Activated naive CD8-positive, alpha-beta T cell treated with anti-CD3 and anti-CD28 coated beads, Interleukin-2, amount 50 U/mL, for 16 hours (primary cell): Measurements from ENCODE around the gene CCDC186.

Experiments used
- DNase-seq: peaks from one replicate; pipeline ENCODE4 v3.0.0-alpha.2; 2020; ENCODE audit warnings: low read depth, low spot score

CCDC186 gene

GRCh38 chr10:114173921-114174694 lies at the start of gene CCDC186:
Gene CCDC186, minus strand, starts transcription at chr10:114174203. Its CDS starts 10,935 bp downstream, at chr10:114163268.
- DNase-seq: peak; percentile 97

DNA sequence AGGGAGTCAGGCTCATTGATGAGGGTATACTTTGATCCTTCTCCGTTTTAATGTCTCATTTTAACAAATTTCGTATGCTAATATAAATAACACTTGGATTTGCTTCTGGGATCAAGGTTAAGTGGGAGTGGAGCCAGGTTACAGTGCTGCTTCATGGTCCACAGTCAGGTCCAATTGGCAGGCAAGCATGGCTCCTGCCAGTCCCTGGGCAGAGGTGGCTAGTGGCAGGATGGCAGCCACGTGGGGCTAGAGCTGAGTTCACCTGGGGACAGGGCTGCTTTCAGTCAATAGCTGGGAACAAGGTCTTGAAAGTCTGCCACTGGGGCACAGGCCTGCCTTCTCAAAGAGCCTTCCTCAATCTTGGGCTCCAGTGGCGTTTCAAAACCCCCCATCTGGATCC lies 49.1 kb upstream of the CCDC186 start:
- no peak for DNase-seq

DNA sequence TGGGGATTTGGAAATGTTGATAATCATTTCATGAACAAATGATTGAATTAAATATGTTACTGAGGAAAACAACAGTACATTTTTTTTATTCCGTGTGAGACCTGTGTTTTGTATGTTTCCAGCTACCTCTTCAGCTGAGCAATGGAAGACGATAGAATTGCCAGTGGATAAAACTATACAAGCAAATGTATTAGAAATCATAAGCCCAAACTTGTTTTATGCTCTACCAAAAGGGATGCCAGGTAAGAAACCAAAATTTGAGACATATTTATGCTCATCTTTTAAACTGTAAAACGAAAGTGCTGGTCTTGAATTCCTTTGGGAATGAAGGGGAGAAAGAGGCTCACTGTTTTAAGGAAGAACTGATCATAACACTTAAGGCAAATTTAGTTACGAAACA lies 47.2 kb upstream of the CCDC186 start:
- DNase-seq: no peak

GRCh38 chr10:114220281-114220680 lies 46.3 kb upstream of the CCDC186 start:
- no peak for DNase-seq

GRCh38 chr10:114215033-114215432 lies 41.0 kb upstream of the CCDC186 start:
- DNase-seq: no peak

DNA sequence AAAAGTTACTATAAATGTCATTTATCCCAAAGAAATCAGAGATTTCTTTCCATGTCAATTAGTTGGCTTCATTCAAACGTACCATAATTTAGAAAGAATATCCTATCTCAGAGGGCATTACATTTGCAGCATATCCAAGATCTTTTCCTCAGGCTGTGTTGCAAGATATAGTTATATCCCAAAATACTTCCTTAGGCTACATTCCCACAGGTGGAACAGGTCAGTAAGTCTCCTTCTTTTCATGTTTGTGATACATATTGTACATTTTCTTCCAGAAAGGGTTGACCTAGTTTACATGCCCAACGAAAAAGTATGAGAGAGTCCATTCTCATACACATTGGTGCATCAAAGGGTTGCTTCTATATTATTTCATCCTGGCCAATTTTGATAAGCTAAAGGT lies 38.1 kb upstream of the CCDC186 start:
- DNase-seq: no peak

DNA sequence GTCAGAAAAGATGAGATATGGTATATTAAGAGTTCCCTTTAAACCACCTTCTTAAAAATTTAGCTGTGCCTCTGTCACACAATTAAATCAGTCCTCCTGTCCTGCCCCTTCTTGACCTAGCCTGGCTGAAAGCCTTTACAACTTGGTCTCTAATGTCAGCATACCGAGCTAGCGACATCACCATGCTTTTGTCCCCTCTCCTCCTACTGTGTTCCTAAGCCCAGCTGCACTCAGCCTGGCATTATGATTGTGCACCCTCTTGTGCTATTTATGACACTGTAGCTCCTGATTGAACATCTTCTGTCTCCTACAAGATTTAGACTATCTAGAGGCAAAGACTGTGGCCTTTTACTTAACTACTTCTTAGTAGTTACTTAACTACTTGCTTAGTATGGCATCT lies 34.3 kb upstream of the CCDC186 start:
- DNase-seq: no peak

DNA sequence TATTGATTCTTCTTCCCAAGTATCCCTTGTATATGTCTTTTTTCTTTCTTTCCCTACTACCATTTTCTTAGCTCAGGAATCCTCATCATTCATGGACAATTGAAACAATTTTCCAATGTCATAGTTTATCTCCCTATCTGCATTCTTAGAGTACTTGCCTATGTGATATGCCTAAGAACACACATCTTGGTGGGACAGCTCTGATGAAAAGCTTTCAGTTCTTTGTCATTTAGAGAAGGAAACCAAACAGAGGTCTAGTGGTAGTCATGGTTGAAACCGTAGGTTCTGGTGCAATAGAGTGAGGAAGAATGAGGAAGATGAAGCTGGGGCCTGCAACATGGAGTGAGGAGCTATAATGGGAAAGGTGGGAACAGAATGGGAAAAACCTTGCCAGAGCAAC lies 33.3 kb upstream of the CCDC186 start:
- DNase-seq: no peak

- DNase-seq: no peak
These were observed 32.9 kb upstream of the CCDC186 start for GRCh38 chr10:114206902-114207301.

- no peak for DNase-seq
These were observed 28.8 kb upstream of the CCDC186 start for GRCh38 chr10:114202812-114203211.

DNA sequence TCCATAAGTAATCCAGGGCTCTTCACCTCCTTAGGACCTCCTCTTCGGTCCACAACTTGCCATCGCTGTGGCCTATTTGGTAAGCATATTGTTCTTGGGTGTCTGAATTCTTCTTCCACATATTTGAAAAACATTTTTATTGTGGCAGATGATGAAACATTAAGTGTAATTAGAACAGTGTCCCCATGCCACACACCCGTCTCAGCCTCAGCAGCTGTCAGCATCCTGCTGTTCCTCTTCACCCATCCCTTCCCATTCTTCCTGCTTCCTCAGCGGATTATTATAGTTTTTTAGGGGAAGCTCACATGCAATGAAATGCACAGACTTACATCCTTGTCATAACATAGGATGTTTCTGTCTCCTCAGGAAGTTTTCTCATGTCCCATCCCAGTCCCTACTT lies 25.2 kb upstream of the CCDC186 start:
- DNase-seq: no peak

- DNase-seq: no peak
These were observed 21.1 kb upstream of the CCDC186 start for GRCh38 chr10:114195079-114195478.

DNA sequence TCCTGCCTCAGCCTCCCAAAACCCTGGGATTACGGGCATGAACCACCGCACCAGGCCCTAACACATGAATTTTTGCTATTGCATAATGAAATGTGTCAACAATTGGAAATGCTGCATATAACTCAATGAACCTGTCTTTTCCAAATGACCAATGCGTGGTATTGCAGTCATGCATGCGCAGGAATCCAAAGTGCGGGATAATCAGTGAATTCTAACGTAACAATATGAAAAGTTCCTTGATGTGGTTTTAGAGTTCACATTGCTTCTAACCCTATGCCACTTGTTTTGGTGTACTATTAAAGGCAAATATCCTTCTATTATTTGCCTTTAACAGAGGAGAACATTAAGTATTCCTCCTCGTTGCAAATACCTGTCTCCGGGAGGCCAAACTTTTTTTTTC lies 15.7 kb upstream of the CCDC186 start:
- DNase-seq: no peak

DNA sequence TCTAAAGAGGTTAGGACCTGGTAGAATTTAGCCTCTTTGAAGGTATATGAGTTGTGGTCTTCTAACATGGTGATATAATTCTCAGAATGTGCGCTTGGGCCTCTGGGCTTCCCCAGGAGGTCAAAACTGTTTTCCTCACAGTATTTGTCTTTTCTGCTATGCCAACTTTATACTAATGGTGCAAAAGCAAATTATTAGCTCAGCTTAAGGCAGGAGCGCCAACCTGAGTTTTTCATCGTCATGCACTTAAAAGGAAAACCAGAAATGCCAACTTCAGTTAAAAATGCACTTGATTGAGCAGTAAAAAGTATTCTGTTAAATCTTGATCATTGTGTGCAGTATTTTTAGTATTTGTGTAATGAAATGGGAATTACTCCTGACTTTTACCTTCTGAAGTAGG lies 14.9 kb upstream of the CCDC186 start:
- DNase-seq: no peak

DNA sequence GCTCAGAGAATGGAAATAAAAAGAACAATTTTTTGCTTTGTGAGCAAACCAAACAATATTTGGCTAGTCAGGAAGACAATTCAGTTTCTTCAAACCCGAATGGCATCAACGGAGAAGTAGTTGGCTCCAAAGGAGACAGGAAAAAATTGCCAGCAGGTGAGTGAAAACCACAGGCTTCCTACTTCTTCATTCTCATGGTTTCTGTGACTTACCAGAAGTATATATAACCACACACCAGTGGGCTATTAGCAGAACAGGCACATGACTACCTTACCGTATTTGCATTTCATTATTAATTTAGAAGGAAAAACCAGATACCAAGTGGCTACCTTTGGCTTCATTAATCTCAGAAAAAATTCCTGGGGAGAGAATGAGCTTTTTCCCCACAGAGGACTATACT lies 14.0 kb upstream of the CCDC186 start:
- DNase-seq: no peak

- DNase-seq: no peak
These were observed 10.3 kb upstream of the CCDC186 start for GRCh38 chr10:114184276-114184675.

GRCh38 chr10:114183563-114183962 lies 9.6 kb upstream of the CCDC186 start:
- DNase-seq: no peak

- DNase-seq: no peak
These were observed 8.0 kb upstream of the CCDC186 start for GRCh38 chr10:114181971-114182370.

DNA sequence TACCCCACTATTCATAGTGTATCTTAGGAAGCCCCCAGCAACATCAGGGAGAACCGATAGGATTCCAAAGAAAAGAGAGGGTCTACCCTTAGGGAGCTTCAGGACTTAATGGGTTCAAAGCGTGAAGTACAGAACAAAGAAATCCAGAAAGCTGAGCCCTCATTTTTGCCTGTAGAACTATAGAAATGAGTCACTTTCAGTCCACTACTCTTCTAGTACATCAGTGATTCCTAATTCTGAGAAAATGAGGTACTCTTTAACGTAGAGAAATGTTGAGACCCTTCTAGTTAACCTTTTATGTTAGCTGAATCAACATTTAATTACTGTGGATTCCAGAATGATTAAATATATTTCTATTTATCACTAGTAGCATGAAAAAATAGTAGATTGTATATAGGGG lies 6.9 kb upstream of the CCDC186 start:
- DNase-seq: no peak

DNA sequence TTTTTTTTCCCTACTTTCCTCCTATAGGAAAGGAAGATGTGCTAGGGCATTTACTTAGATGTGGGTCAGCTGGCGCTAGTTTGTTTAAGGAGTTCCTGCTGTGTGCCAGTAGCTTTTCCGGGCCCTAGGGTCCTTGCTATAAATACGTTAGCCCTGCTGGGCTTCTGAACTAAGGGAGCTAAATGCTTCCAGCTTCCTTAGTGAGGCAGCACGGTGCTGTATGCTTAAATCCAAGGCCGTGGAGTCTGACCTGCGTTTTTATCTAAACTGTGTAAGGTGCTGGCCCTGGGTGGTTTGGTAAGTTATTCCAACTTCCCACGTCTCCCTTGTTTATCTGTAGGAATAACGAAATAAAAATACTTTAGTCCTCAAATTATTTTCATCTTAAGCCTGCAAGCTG lies 5.7 kb upstream of the CCDC186 start:
- no peak for DNase-seq

GRCh38 chr10:114179148-114179547 lies 5.1 kb upstream of the CCDC186 start, which contains the start of gene TDRD1:
Gene TDRD1, plus strand, starts transcription at chr10:114179353. Its CDS starts 8,479 bp downstream, at chr10:114187832.
- DNase-seq: no peak

- DNase-seq: no peak
These were observed 2.5 kb upstream of the CCDC186 start for GRCh38 chr10:114176511-114176910.

GRCh38 chr10:114175667-114176066 lies 1.7 kb upstream of the CCDC186 start:
- DNase-seq: no peak

DNA sequence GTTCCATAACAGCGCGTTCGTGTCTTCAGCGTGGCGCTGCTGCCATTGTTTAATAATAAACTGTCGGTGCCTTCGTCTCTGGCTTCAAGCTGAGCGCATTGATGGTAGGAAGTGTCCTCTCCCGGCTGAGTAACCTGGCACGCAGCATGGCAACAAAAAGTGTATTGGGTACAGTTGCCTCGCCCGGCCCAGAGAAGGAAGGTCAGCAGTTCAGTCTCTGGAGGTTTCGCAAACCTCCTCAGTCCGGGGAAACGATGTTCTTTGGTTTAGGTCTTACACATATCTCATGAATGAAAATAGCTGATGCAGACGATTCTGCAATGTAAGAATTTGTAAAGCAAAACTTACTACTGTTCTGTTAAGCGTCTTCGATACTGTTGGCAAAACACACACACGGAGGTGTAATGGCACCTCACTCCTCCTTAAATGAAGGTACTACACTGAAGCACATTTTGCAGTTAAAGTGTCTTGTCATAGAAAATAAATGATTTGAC lies 739 bp upstream of the CCDC186 start:
- DNase-seq: no peak
